Measurements from ENCODE around the gene ARID3A.

Gene ARID3A

DNA sequence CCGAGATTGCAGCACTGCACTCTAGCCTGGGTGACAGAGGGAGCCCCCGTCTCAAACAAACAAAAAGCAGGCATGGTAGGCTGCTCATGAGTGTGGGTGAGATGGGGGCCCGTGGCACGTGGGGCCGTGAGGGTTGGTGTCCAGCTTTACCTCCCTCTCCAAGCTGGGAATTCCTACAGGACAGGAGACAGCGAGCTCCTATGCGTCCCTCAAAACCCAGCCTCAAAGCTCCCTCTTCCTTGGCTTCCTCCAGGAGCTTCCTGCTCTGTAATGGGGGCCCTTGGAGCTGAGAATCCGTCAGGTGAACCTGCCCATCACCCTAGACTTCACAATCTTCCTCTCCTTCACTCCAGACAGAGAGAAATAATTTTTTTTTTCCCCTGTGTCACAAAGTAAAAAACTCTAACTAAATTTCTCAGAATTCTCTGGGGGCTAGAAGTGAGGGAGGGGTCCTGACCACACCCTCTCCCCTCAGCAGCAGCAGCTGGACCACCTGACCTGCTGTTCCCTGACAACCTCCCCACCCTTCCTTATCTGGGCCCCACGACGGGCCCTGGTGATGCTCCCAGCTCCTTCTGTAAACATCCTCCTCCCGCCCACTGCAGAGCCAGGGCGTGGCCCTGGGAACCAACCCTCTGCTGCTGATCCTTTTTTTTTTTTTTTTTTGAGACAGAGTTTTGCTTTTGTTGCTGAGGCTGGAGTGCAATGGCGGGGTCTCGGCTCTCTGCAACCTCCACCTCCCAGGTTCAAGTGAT, 36.2 kb downstream of the ARID3A start:
- H3K27ac ChIP-seq: no peak overlapping the region
- TF ChIP-seq ZFX (IDR thresholded peaks at IDR 0.05): no peak
- TF ChIP-seq, protein P1, sequence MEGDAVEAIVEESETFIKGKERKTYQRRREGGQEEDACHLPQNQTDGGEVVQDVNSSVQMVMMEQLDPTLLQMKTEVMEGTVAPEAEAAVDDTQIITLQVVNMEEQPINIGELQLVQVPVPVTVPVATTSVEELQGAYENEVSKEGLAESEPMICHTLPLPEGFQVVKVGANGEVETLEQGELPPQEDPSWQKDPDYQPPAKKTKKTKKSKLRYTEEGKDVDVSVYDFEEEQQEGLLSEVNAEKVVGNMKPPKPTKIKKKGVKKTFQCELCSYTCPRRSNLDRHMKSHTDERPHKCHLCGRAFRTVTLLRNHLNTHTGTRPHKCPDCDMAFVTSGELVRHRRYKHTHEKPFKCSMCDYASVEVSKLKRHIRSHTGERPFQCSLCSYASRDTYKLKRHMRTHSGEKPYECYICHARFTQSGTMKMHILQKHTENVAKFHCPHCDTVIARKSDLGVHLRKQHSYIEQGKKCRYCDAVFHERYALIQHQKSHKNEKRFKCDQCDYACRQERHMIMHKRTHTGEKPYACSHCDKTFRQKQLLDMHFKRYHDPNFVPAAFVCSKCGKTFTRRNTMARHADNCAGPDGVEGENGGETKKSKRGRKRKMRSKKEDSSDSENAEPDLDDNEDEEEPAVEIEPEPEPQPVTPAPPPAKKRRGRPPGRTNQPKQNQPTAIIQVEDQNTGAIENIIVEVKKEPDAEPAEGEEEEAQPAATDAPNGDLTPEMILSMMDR (conservative IDR thresholded peaks at IDR 0.05): no peak

DNA sequence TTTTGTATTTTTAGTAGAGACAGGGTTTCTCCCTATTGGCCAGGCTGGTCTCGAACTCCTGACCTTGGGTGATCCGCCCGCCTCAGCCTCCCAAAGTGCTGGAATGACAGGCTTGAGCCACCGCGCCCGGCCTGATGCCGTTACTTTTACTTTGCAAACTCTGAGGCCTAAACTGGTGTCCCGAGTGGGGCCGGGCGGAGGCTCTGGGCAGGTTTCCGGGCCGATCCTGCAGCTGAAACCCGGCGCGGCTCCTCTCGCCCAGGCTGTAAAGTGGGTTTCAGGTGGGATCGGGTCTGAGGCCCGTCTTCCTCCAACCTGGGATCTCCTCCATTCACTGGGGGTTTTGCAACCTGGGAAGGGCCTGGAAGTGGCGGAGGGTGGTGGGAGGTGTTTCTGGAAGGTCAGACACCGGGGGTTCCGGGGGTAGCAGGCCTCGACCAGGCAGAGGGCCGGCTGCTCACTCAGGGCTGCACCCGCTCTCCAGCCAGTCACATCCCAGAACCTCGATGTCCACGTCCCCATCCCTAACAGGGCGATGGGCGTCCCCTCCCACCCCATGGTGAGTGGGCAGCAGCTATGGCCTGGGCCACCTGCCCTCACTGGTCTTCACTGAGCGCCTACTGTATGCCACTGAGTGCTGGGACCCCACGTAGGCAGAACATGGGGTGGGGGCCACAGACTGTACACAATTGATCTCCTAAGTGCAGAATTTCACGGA, 37.0 kb downstream of the ARID3A start:
- no peak overlapping the region for H3K27ac ChIP-seq
- no peak for TF ChIP-seq ZFX (IDR thresholded peaks at IDR 0.05)
- TF ChIP-seq, protein P1 (conservative IDR thresholded peaks at IDR 0.05): no peak

DNA sequence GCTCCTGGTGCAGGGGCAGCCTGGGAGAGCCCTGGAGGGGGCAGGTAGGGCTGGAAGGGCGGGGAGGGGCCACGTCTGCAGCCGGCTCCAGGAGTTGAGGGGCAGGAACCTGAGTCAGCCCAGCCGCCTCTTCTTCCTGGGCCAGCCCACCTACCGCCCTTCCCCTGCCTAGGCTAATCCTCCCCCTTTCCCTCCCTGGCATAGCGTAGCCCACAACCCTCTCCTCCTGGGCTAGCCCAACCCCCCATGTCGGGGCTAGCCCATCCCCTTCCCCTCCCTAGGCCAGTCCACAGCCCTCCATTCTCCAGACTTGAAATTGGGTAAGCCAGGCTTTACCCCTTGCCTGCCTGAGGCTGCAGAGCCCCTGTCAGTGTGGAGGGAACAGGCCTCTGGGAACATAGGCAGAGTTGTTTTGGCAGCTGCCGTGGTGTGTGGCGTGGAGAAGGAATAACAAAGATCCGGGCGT, 37.7 kb downstream of the ARID3A start:
- no peak for TF ChIP-seq ZFX (IDR thresholded peaks at IDR 0.05)
- TF ChIP-seq, protein P1 (conservative IDR thresholded peaks at IDR 0.05): no peak

DNA sequence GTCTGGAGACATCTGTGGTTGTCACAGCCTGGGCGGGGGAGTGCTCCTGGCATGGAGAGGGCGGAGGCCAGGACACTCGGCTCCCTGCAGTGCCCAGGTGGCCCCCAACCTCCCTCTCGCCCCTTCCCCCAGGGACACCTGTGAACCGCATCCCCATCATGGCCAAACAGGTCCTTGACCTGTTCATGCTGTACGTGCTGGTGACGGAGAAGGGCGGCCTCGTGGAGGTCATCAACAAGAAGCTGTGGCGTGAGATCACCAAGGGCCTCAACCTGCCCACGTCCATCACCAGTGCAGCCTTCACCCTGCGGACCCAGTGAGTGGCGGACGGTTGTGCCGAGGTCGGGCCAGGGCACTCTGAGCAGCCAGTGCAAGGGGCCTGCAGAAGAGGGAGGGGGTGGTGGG, 38.3 kb downstream of the ARID3A start:
- H3K27ac ChIP-seq: no peak overlapping the region
- TF ChIP-seq, protein P1 (conservative IDR thresholded peaks at IDR 0.05): no peak
- TF ChIP-seq ZFX (IDR thresholded peaks at IDR 0.05): no peak

More for the DNA sequence above, 37.7 kb downstream of the ARID3A start:
- no peak overlapping the region for H3K27ac ChIP-seq

DNA sequence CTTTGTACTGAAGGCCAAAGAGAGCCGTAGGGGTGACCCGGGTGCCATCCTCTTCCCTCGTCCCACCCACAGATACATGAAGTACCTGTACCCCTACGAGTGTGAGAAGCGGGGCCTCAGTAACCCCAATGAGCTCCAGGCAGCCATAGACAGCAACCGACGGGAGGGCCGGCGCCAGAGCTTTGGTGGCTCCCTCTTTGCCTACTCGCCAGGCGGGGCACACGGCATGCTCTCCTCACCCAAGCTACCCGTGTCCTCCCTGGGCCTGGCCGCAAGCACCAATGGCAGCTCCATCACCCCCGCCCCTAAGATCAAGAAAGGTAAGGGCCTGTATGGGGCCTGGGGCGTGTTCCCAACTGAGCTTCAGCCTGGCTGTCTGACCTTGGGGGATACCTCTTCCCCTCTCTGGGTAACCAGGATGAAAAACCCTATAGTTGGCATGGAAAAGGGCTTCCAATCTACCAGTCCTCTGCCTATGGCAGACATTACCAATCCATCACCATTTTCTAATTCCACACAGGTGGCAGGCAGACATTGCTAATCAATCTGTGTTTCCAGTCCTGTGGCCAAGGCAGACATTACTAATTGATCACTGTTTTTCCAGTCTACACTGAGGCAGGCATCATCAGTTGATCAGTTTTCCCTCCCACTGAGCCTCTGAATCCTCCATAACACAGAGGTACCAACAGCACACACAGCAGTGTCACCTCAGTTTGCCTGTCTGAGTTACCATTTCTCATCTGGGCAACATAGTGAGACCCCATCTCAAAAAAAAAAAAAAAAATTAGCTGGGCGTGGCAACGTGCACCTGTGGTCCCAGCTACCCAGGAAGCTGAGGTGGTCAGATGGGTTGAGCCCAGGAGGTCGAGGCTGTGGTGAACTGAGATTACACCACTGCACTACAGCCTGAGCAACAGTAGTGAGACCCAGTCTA, 39.2 kb downstream of the ARID3A start:
- H3K27ac ChIP-seq: no peak overlapping the region
- TF ChIP-seq, protein P1 (conservative IDR thresholded peaks at IDR 0.05): no peak
- TF ChIP-seq ZFX (IDR thresholded peaks at IDR 0.05): no peak

DNA sequence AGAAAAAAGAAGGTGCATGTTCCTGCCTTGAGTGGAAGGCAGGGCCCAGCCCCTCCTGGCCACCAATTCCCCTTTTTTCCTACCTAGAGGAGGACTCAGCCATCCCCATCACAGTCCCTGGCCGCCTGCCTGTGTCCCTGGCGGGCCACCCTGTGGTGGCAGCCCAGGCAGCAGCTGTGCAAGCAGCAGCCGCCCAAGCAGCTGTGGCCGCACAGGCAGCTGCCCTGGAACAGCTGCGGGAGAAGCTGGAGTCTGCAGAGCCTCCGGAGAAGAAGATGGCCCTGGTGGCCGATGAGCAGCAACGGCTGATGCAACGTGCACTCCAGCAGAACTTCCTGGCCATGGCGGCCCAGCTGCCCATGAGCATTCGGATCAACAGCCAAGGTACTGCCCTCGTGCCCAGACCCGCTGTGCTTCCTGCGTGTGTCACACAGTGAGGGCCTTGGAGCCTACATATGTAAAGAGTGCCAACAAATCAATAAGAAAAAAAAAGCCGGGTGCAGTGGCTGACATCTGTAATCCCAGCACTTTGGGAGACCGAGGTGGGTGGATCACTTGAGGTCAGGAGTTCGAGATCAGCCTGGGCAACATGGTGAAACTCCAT, 40.8 kb downstream of the ARID3A start:
- TF ChIP-seq, protein P1 (conservative IDR thresholded peaks at IDR 0.05): no peak
- TF ChIP-seq ZFX (IDR thresholded peaks at IDR 0.05): no peak
- H3K27ac ChIP-seq: no peak overlapping the region
